K562 (cell line): Measurements from ENCODE around the gene SNCG. TPM values are rescaled to one million over a fixed set of nuclear protein-coding genes. Genes with fewer than 3 reads are reported as not detected.

Experiments used
- BDP1 ChIP-seq: IDR thresholded peaks from 3 replicates; pipeline ENCODE4 v1.6.1; 2011; ENCODE audit not compliant: insufficient read length, insufficient read depth
- E2F8 ChIP-seq: fragments of 450-650 bp; IDR thresholded peaks from 2 replicates; pipeline ENCODE4 v1.7.1; 2018; ENCODE audit warnings: mild to moderate bottlenecking, low read depth; ENCODE audit not compliant: partially characterized antibody
- ELF1 ChIP-seq: fragments of 200-800 bp; sonication (Bioruptor generic); IDR thresholded peaks from 2 replicates; pipeline ENCODE4 v1.6.1; 2016; ENCODE audit warnings: missing genetic modification characterization, missing compliant biosample characterization
- ELK3 ChIP-seq: fragments of 450-650 bp; formaldehyde crosslinking; IDR thresholded peaks from 2 replicates; pipeline ENCODE4 v1.4.0; 2020; ENCODE audit warnings: mild to moderate bottlenecking
- HDAC2 ChIP-seq: fragments of 450-650 bp; IDR thresholded peaks from 2 replicates; pipeline ENCODE4 v1.6.1; 2016; ENCODE audit warnings: mild to moderate bottlenecking
- HDAC8 ChIP-seq: fragments of 450-650 bp; IDR thresholded peaks from 2 replicates; pipeline ENCODE4 v1.6.1; 2016; ENCODE audit warnings: mild to moderate bottlenecking, missing genetic modification characterization, moderate library complexity, missing compliant biosample characterization
- HMG20B ChIP-seq: fragments of 250-450 bp; sonication (Bioruptor Pico); IDR thresholded peaks from 2 replicates; pipeline ENCODE4 v1.5.0; 2021; ENCODE audit warnings: mild to moderate bottlenecking
- JUNB ChIP-seq: fragments of 450-650 bp; formaldehyde crosslinking; conservative IDR thresholded peaks from 2 replicates; pipeline ENCODE4 v1.4.0; 2020; ENCODE audit warnings: mild to moderate bottlenecking
- MCM2 ChIP-seq: fragments of 450-650 bp; IDR thresholded peaks from 2 replicates; pipeline ENCODE4 v1.6.1; 2017; ENCODE audit warnings: low read depth, mild to moderate bottlenecking
- MED1 ChIP-seq: sonication (generic); formaldehyde crosslinking; IDR thresholded peaks from 2 replicates; pipeline ENCODE4 v1.8.1; 2023; ENCODE audit warnings: missing genetic modification reagents, borderline replicate concordance
- MTF1 ChIP-seq: fragments of 250-450 bp; sonication (Bioruptor Pico); IDR thresholded peaks from 2 replicates; pipeline ENCODE4 v1.9.0; 2021; ENCODE audit warnings: moderate library complexity, mild to moderate bottlenecking, inconsistent platforms, borderline replicate concordance
- NFRKB ChIP-seq: fragments of 450-650 bp; IDR thresholded peaks from 2 replicates; pipeline ENCODE4 v1.6.1; 2016; ENCODE audit warnings: low read depth
- NR4A1 ChIP-seq, 2 experiments: fragments of 250-450 bp in 1 of 2; fragments of 450-650 bp in 1 of 2; sonication (Bioruptor Pico) in 1 of 2; IDR thresholded peaks; 2 replicates each; pipeline versions ENCODE4 v1.4.0 to v1.6.1; 2016 to 2020; ENCODE audit warnings: mild to moderate bottlenecking in 2 of 2, missing compliant biosample characterization in 1 of 2, missing genetic modification characterization in 1 of 2, moderate library complexity in 1 of 2
- PHB ChIP-seq: fragments of 250-450 bp; sonication (Bioruptor Pico); IDR thresholded peaks from 2 replicates; pipeline ENCODE4 v1.5.0; 2021
- PYGO2 ChIP-seq: fragments of 450-650 bp; IDR thresholded peaks from 2 replicates; pipeline ENCODE4 v1.6.1; 2016; ENCODE audit warnings: mild to moderate bottlenecking, missing genetic modification characterization, moderate library complexity, missing compliant biosample characterization
- RBM14 ChIP-seq: fragments of 200-400 bp; formaldehyde crosslinking; IDR thresholded peaks from 2 replicates; pipeline ENCODE4 v1.6.1; 2018; ENCODE audit warnings: low read depth, mild to moderate bottlenecking, low read length, moderate library complexity, borderline replicate concordance; ENCODE audit not compliant: insufficient read depth
- RBM22 ChIP-seq: fragments of 200-400 bp; formaldehyde crosslinking; IDR thresholded peaks from 2 replicates; pipeline ENCODE4 v1.6.1; 2018; ENCODE audit warnings: low read length, low read depth; ENCODE audit not compliant: poor library complexity, severe bottlenecking
- SIN3A ChIP-seq, 2 experiments: fragments of 150-350 bp in 1 of 2; IDR thresholded peaks; 2 replicates each; pipeline ENCODE4 v1.6.1; 2011 to 2016; ENCODE audit warnings: borderline replicate concordance in 2 of 2, low read depth in 2 of 2, low read length in 2 of 2, mild to moderate bottlenecking in 2 of 2, moderate library complexity in 2 of 2; ENCODE audit not compliant: control insufficient read depth in 1 of 2
- SP2 ChIP-seq: IDR thresholded peaks from 2 replicates; pipeline ENCODE4 v1.6.1; 2011; ENCODE audit warnings: mild to moderate bottlenecking, low read depth, low read length, moderate library complexity; ENCODE audit not compliant: poor library complexity, severe bottlenecking; ENCODE audit errors: extremely low read depth
- TBP ChIP-seq: optimal IDR thresholded peaks from 2 replicates; pipeline ENCODE3; 2011; ENCODE audit warnings: low read depth, low read length, improper control_type of control experiment
- XRCC4 ChIP-seq: IDR thresholded peaks from one replicate; pipeline ENCODE4 v1.6.1; 2011; ENCODE audit not compliant: insufficient read depth, insufficient read length; ENCODE audit errors: extremely low read depth
- ZC3H4 ChIP-seq: sonication (generic); formaldehyde crosslinking; IDR thresholded peaks from 2 replicates; pipeline ENCODE4 v1.9.0; 2021; ENCODE audit warnings: missing genetic modification reagents, borderline replicate concordance
- ZFPM2 ChIP-seq: fragments of 250-450 bp; sonication (Bioruptor Pico); IDR thresholded peaks from 2 replicates; pipeline ENCODE4 v1.5.1; 2022; ENCODE audit warnings: mild to moderate bottlenecking
- ZNF121 ChIP-seq: sonication (generic); formaldehyde crosslinking; conservative IDR thresholded peaks from 2 replicates; pipeline ENCODE4 v1.8.0; 2022; ENCODE audit warnings: missing genetic modification reagents
- ZNF133 ChIP-seq: fragments of 250-450 bp; sonication (Bioruptor Pico); IDR thresholded peaks from 2 replicates; pipeline ENCODE4 v1.4.0; 2020; ENCODE audit warnings: mild to moderate bottlenecking
- ZNF253 ChIP-seq: fragments of 250-450 bp; sonication (Bioruptor Pico); conservative IDR thresholded peaks from 2 replicates; pipeline ENCODE4 v1.6.1; 2021; ENCODE audit warnings: mild to moderate bottlenecking
- polyA plus RNA-seq, 8 experiments: library from polyadenylated mRNA; depleted of rRNA in 4 of 8; stranded (reverse) in 5 of 8; unstranded in 3 of 8; fragments of >200 nt; fragmentation: Nextera tagmentation in 2 of 8; fragmentation: Illumina TruSeq in 1 of 8; extraction: Ambion mirVana in 2 of 8; extraction: Trizol in 1 of 8; gene quantifications; 2 replicates each; pipeline versions ENCODE4 v1.2.1 to v1.2.3, GENCODE V29; 2011 to 2014; ENCODE audit warnings: inconsistent platforms in 1 of 8, missing spikeins in 1 of 8
- total RNA-seq, 7 experiments: library from RNA; depleted of rRNA in 6 of 7; stranded (reverse); fragments of >200 nt in 6 of 7; fragmentation: Illumina TruSeq in 2 of 7; extraction: Trizol in 2 of 7; gene quantifications; 2 replicates each; pipeline versions ENCODE4 v1.2.1 to v1.2.3, GENCODE V29; 2011 to 2021; ENCODE audit warnings: low replicate concordance in 1 of 7

Gene SNCG
- total and polyA plus RNA-seq, 9 of the 15 experiments (the other 6 are each of a cell fraction or from before 2014, with no cell fraction given) = 9.8 to 146 (median 93.6) TPM

- TF ChIP-seq BDP1 = no peak
- TF ChIP-seq MTF1 (CRISPR knock-in tag) = no peak
- no peak for TF ChIP-seq NFRKB
- TF ChIP-seq ELF1 (tag) = no peak
- no peak for TF ChIP-seq RBM14
- TF ChIP-seq NR4A1 (CRISPR knock-in tag; IDR thresholded peaks at IDR 0.05) = no peak
- no peak; the same call in 1 of the 2 replicates for TF ChIP-seq NR4A1 (tag; IDR thresholded peaks at IDR 0.05)
- TF ChIP-seq PYGO2 (tag) = no peak
- TF ChIP-seq SP2 = no peak
- no peak for TF ChIP-seq ELK3 (CRISPR knock-in tag)
- TF ChIP-seq HDAC2 = no peak
- no peak for TF ChIP-seq JUNB
- no peak for TF ChIP-seq HDAC8 (tag)
- no peak for TF ChIP-seq PHB
- no peak for TF ChIP-seq XRCC4
- peak; percentile 36 for TF ChIP-seq TBP
- no peak for TF ChIP-seq ZC3H4 (CRISPR knock-in tag)
- TF ChIP-seq ZFPM2 = no peak
- no peak for TF ChIP-seq HMG20B (CRISPR knock-in tag)
- TF ChIP-seq MCM2 = no peak
- no peak for TF ChIP-seq ZNF253 (CRISPR knock-in tag)
- TF ChIP-seq E2F8 = no peak
- no peak for TF ChIP-seq ZNF133 (CRISPR knock-in tag)
- no peak for TF ChIP-seq RBM22
- TF ChIP-seq ZNF121 (CRISPR knock-in tag) = no peak
- TF ChIP-seq SIN3A (IDR thresholded peaks at IDR 0.05; ENCODE audit: borderline replicate concordance in 2 of 2, control insufficient read depth in 1 of 2, low read depth in 2 of 2, low read length in 2 of 2) = peak in 1 of 2 experiments; percentile 47; a peak in 1 of 4 replicates
- TF ChIP-seq MED1 (CRISPR knock-in tag) = no peak
Observed at GRCh38 chr10:86960003-86960862, 1.8 kb downstream of the SNCG start (continued).
